Measurements from ENCODE around the gene CERS5.

The CERS5 gene

DNA sequence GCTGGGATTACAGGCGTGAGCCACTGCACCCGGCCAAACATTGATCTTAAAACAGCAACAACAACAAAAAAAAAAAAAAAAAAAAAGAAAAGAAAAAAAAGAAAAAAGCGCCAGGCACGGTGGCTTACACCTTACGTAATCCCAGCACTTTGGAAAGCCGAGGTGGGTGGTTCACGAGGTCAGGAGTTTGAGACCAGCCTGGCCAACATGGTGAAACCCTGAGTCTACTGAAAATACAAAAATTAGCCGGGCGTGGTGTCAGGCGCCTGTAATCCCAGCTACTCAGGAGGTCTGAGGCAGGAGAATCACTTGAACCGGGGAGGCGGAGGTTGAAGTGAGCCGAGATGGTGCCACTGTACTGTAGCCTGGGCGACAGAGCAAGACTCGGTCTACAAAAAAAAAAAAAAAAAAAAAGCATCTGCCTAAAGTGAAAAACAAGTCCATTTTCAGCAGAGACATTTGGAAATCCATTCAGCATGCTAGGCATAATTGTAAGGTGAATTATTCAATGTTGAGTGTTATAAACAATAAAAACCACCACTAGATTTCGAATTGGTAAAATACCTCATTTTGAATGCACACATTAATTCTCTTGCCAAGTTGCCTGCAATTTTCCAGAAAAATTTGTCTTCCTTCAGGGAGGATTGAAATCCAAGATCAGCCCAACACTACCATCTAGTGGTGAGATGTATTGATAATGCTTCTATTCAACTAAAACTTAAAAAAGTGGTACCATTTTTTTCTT, 8.0 kb upstream of the CERS5 start:
- Histone ChIP-seq H2AFZ (ENCODE audit: low read depth, low read length) (no peak overlapping the region), H3K79me2 (ENCODE audit: low read length) (no peaks in the 10 kb centered on the region), H3K27me3 (ENCODE audit: low read depth, low read length) (no peaks in the 10 kb centered on the region), H3K9ac (ENCODE audit: low read length) (no peak overlapping the region), H3K36me3 (replicated peaks; ENCODE audit: low read depth, low read length) (peaks cover 24% of the 10 kb centered on the region), H3K27ac (ENCODE audit: low read length) (no peak overlapping the region), H3K9me3 (ENCODE audit: insufficient read depth, low read length) (no peaks in the 10 kb centered on the region), H4K20me1 (ENCODE audit: insufficient read depth, low read length) (no peaks in the 10 kb centered on the region), H3K4me2 (ENCODE audit: low read length) (no peak overlapping the region), H3K4me1 (ENCODE audit: low read length) (no peaks in the 10 kb centered on the region), H3K4me3 (ENCODE audit: low read length) (no peak overlapping the region)
- TF ChIP-seq EZH2phosphoT487 (IDR thresholded peaks at IDR 0.05; ENCODE audit: low read depth), result no peak
- TF ChIP-seq, protein P1, sequence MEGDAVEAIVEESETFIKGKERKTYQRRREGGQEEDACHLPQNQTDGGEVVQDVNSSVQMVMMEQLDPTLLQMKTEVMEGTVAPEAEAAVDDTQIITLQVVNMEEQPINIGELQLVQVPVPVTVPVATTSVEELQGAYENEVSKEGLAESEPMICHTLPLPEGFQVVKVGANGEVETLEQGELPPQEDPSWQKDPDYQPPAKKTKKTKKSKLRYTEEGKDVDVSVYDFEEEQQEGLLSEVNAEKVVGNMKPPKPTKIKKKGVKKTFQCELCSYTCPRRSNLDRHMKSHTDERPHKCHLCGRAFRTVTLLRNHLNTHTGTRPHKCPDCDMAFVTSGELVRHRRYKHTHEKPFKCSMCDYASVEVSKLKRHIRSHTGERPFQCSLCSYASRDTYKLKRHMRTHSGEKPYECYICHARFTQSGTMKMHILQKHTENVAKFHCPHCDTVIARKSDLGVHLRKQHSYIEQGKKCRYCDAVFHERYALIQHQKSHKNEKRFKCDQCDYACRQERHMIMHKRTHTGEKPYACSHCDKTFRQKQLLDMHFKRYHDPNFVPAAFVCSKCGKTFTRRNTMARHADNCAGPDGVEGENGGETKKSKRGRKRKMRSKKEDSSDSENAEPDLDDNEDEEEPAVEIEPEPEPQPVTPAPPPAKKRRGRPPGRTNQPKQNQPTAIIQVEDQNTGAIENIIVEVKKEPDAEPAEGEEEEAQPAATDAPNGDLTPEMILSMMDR (IDR thresholded peaks at IDR 0.05; ENCODE audit: low read depth, low read length), result peak; percentile 68

DNA sequence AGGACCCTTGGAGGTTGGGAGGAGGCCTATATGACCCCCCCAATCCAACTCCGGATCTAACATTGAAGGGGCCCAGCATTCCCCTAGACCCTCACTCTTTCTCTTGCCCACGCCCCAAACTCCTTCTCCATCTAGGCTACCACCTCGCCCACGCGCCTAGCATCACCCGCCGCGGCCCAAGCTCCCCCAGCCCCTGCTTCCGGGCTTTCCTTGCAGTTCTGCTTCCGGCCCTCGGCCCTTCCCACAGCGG, 445 bp downstream of the CERS5 start:
- peak overlapping the region; percentile 92 for H2AFZ ChIP-seq (ENCODE audit: low read depth, low read length)
- peak overlapping the region; percentile 94 for H3K9ac ChIP-seq (ENCODE audit: low read length)
- peaks cover 39% of the 10 kb centered on the region for H3K79me2 ChIP-seq (ENCODE audit: low read length)
- no peak for TF ChIP-seq EZH2phosphoT487 (IDR thresholded peaks at IDR 0.05; ENCODE audit: low read depth)
- TF ChIP-seq, protein P1 (IDR thresholded peaks at IDR 0.05; ENCODE audit: low read depth, low read length), result no peak
- H4K20me1 ChIP-seq (ENCODE audit: insufficient read depth, low read length), result no peaks in the 10 kb centered on the region
- peaks cover 10% of the 10 kb centered on the region; the same call in 1 of the 2 replicates for H3K4me1 ChIP-seq (ENCODE audit: low read length)
- no peaks in the 10 kb centered on the region for H3K9me3 ChIP-seq (ENCODE audit: insufficient read depth, low read length)
- H3K4me2 ChIP-seq (ENCODE audit: low read length), result peak overlapping the region; percentile 100
- H3K36me3 ChIP-seq (replicated peaks; ENCODE audit: low read depth, low read length), result no peaks in the 10 kb centered on the region
- peak overlapping the region; percentile 71 for H3K27ac ChIP-seq (ENCODE audit: low read length)
- peak overlapping the region; percentile 94 for H3K4me3 ChIP-seq (ENCODE audit: low read length)
- no peaks in the 10 kb centered on the region for H3K27me3 ChIP-seq (ENCODE audit: low read depth, low read length)

DNA sequence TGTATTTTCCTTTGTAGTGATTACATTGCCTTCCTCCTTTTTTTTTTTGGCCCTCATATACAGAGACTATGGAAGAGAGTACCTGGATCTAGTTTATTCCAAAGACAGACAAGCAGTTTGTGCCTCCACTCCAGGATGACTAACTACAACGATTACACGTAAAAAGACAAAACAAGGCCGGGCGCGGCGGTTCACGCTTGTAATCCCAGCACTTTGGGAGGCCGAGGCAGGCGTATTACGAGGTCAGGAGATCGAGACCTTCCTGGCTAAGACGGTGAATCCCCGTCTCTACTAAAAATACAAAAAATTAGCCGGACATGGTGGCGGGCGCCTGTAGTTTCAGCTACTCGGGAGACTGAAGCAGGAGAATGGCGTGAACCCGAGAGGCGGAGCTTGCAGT, 2.2 kb downstream of the CERS5 start:
- no peak overlapping the region for H3K27ac ChIP-seq (ENCODE audit: low read length)
- no peak overlapping the region for H3K4me2 ChIP-seq (ENCODE audit: low read length)
- no peak overlapping the region for H2AFZ ChIP-seq (ENCODE audit: low read depth, low read length)
- H3K79me2 ChIP-seq (ENCODE audit: low read length), result peaks cover 42% of the 10 kb centered on the region
- H3K9ac ChIP-seq (ENCODE audit: low read length), result no peak overlapping the region
- H3K36me3 ChIP-seq (replicated peaks; ENCODE audit: low read depth, low read length), result no peaks in the 10 kb centered on the region
- H3K9me3 ChIP-seq (ENCODE audit: insufficient read depth, low read length), result no peaks in the 10 kb centered on the region
- TF ChIP-seq EZH2phosphoT487 (IDR thresholded peaks at IDR 0.05; ENCODE audit: low read depth), result no peak
- TF ChIP-seq, protein P1 (IDR thresholded peaks at IDR 0.05; ENCODE audit: low read depth, low read length), result no peak
- no peaks in the 10 kb centered on the region for H3K27me3 ChIP-seq (ENCODE audit: low read depth, low read length)
- 0 out of 2 replicates have a peak, but pooled peaks cover 3% of the 10 kb centered on the region for H4K20me1 ChIP-seq (ENCODE audit: insufficient read depth, low read length)
- H3K4me1 ChIP-seq (ENCODE audit: low read length), result peaks cover 10% of the 10 kb centered on the region; the same call in 1 of the 2 replicates
- no peak overlapping the region for H3K4me3 ChIP-seq (ENCODE audit: low read length)

DNA sequence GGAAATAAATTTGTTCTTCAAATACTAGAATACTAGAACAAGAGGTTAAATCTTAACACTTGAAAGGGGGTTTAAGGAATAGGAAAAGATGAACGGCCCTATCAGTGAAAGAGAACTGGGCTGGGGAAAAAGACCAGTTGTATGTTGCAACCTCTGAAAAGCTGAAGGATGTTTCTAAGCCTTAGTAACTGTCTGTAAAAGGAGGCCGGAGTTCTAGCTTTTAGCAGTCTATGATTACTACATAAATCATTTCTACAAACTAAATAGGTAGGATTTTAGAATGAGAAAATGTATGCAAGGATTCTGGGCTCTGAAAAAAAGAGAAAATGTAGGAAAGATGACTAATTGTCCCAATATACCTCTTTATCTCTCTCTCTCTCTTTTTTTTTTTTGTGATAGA, 4.9 kb downstream of the CERS5 start:
- no peak overlapping the region for H2AFZ ChIP-seq (ENCODE audit: low read depth, low read length)
- peaks cover 51% of the 10 kb centered on the region for H3K79me2 ChIP-seq (ENCODE audit: low read length)
- H3K9ac ChIP-seq (ENCODE audit: low read length), result no peak overlapping the region
- no peak overlapping the region for H3K4me2 ChIP-seq (ENCODE audit: low read length)
- H3K36me3 ChIP-seq (replicated peaks; ENCODE audit: low read depth, low read length), result no peaks in the 10 kb centered on the region
- H3K4me3 ChIP-seq (ENCODE audit: low read length), result no peak overlapping the region
- H3K9me3 ChIP-seq (ENCODE audit: insufficient read depth, low read length), result no peaks in the 10 kb centered on the region
- 0 out of 2 replicates have a peak, but pooled peaks cover 3% of the 10 kb centered on the region for H4K20me1 ChIP-seq (ENCODE audit: insufficient read depth, low read length)
- H3K4me1 ChIP-seq (ENCODE audit: low read length), result 0 out of 2 replicates have a peak, but pooled peaks cover 8% of the 10 kb centered on the region
- TF ChIP-seq, protein P1 (IDR thresholded peaks at IDR 0.05; ENCODE audit: low read depth, low read length), result no peak
- TF ChIP-seq EZH2phosphoT487 (IDR thresholded peaks at IDR 0.05; ENCODE audit: low read depth), result no peak
- no peak overlapping the region for H3K27ac ChIP-seq (ENCODE audit: low read length)
- H3K27me3 ChIP-seq (ENCODE audit: low read depth, low read length), result no peaks in the 10 kb centered on the region

Data from OCI-LY3 (cell line).